Smooth muscle cell (in vitro differentiated cells): Measurements from ENCODE around the gene THADA. TPM values are rescaled to one million over a fixed set of nuclear protein-coding genes. Genes with fewer than 3 reads are reported as not detected.
"Not testable (repeated sequence)": the region's sequence is repeated elsewhere in the genome, so short reads cannot be mapped to it uniquely, and the experiment has no call there.

ENCODE experiments used
- DNase-seq: peaks from one replicate; lab custom pipeline; 2025; ENCODE audit not compliant: unreplicated experiment; lab: John Stamatoyannopoulos, UW
- H2AFZ ChIP-seq: fragments of 200-600 bp; sonication (generic); 2 replicates; pipeline ENCODE4 v1.6.0; 2016; ENCODE audit warnings: antibody characterized with exemption, low read depth, mild to moderate bottlenecking
- H3F3A ChIP-seq: fragments of 200-600 bp; sonication (generic); 2 replicates; pipeline ENCODE4 v1.6.0; 2017; ENCODE audit warnings: antibody characterized with exemption, low read depth
- H3K27ac ChIP-seq: fragments of 200-600 bp; sonication (generic); 2 replicates; pipeline ENCODE4 v1.5.1; 2016; ENCODE audit warnings: low read depth, mild to moderate bottlenecking
- H3K27me3 ChIP-seq: fragments of 200-600 bp; sonication (generic); 2 replicates; pipeline ENCODE4 v1.6.1; 2016; ENCODE audit warnings: low read depth, mild to moderate bottlenecking
- H3K36me3 ChIP-seq: fragments of 200-600 bp; sonication (generic); 2 replicates; pipeline ENCODE4 v1.5.1; 2016; ENCODE audit warnings: low read depth
- H3K4me1 ChIP-seq: fragments of 200-600 bp; sonication (generic); 2 replicates; pipeline ENCODE4 v1.5.1; 2016; ENCODE audit warnings: low read depth
- H3K4me2 ChIP-seq: fragments of 200-600 bp; sonication (generic); 2 replicates; pipeline ENCODE4 v1.6.0; 2016; ENCODE audit warnings: mild to moderate bottlenecking
- H3K4me3 ChIP-seq: fragments of 200-600 bp; sonication (generic); 2 replicates; pipeline ENCODE4 v1.5.1; 2016; ENCODE audit warnings: mild to moderate bottlenecking
- H3K79me2 ChIP-seq: fragments of 200-600 bp; sonication (generic); 2 replicates; pipeline ENCODE4 v1.6.0; 2016; ENCODE audit warnings: low read depth, mild to moderate bottlenecking
- H3K9ac ChIP-seq: fragments of 200-600 bp; sonication (generic); 2 replicates; pipeline ENCODE4 v1.6.0; 2016; ENCODE audit warnings: low read depth
- H3K9me3 ChIP-seq: fragments of 200-600 bp; sonication (generic); replicated peaks from 2 replicates; pipeline ENCODE4 v1.5.1; 2016; ENCODE audit warnings: low read depth
- H4K20me1 ChIP-seq: fragments of 200-600 bp; sonication (generic); 2 replicates; pipeline ENCODE4 v1.6.0; 2016; ENCODE audit warnings: low read depth
- CTCF ChIP-seq: fragments of 200-600 bp; sonication (generic); IDR thresholded peaks from 2 replicates; pipeline ENCODE4 v1.5.1; 2017; ENCODE audit warnings: borderline replicate concordance, mild to moderate bottlenecking, antibody characterized with exemption; ENCODE audit not compliant: insufficient read depth, poor library complexity, severe bottlenecking
- WGBS: methylation state at CpG from one replicate; pipeline ENCODE4 v1.1.7; 2016; ENCODE audit warnings: low lambda C conversion rate; 5-methylcytosine and 5-hydroxymethylcytosine counted together
- polyA plus RNA-seq: library from polyadenylated mRNA; unstranded; fragments of >200 nt; fragmentation: Nextera tagmentation; extraction: Ambion mirVana; gene quantifications from 2 replicates; pipeline ENCODE4 v1.2.1, GENCODE V29; 2016
- total RNA-seq: library from RNA; depleted of rRNA; stranded (reverse); fragments of >200 nt; gene quantifications from 2 replicates; pipeline ENCODE4 v1.2.3, GENCODE V29; 2014

Gene THADA
- total and polyA plus RNA-seq, 2 experiments from 2014 or later = 11.3 to 20.9 TPM

GRCh38 chr2:43300222-43300621 lies 295.6 kb downstream of the THADA start:
- H2AFZ ChIP-seq = no peak overlapping the region
- no peaks in the 10 kb centered on the region for H3K36me3 ChIP-seq
- H3K4me2 ChIP-seq = no peak overlapping the region
- no peaks in the 10 kb centered on the region for H3K9me3 ChIP-seq
- no peak for DNase-seq
- WGBS = 93% methylated on average over 4 of the region's 4 CpGs
- no peaks in the 10 kb centered on the region for H3K79me2 ChIP-seq
- H3K4me1 ChIP-seq = peaks cover 3% of the 10 kb centered on the region
- no peak for TF ChIP-seq CTCF
- H3K27ac ChIP-seq = no peak overlapping the region
- no peaks in the 10 kb centered on the region for H4K20me1 ChIP-seq
- H3K27me3 ChIP-seq = no peaks in the 10 kb centered on the region
- H3K4me3 ChIP-seq = no peak overlapping the region
- no peak overlapping the region for H3K9ac ChIP-seq
- no peaks in the 10 kb centered on the region for H3F3A ChIP-seq

GRCh38 chr2:43298500-43298899 lies 297.3 kb downstream of the THADA start:
- Histone ChIP-seq H3K4me3 (no peak overlapping the region), H3K27ac (no peak overlapping the region), H3K79me2 (no peaks in the 10 kb centered on the region), H3K36me3 (no peaks in the 10 kb centered on the region), H2AFZ (no peak overlapping the region), H3K27me3 (no peaks in the 10 kb centered on the region), H4K20me1 (no peaks in the 10 kb centered on the region), H3K4me2 (no peak overlapping the region), H3F3A (peaks cover 10% of the 10 kb centered on the region), H3K9me3 (no peaks in the 10 kb centered on the region), H3K9ac (no peak overlapping the region), H3K4me1 (peaks cover under 1% of the 10 kb centered on the region)
- TF ChIP-seq CTCF = no peak
- no peak for DNase-seq

- not testable (repeated sequence) for H3K79me2 ChIP-seq, H3K9ac ChIP-seq, H3F3A ChIP-seq, H4K20me1 ChIP-seq, H3K4me1 ChIP-seq, DNase-seq, H3K36me3 ChIP-seq, H3K27me3 ChIP-seq, H3K9me3 ChIP-seq, H3K4me3 ChIP-seq, H2AFZ ChIP-seq, H3K4me2 ChIP-seq, H3K27ac ChIP-seq
- WGBS = no CpG with 5 or more reads among the region's 36 CpGs
These were observed 298.1 kb downstream of the THADA start for GRCh38 chr2:43297740-43298139.

GRCh38 chr2:43294973-43295603 lies 300.8 kb downstream of the THADA start:
- Histone ChIP-seq H3K4me3 (no peak overlapping the region), H3K4me1 (peaks cover 8% of the 10 kb centered on the region), H3K27ac (no peak overlapping the region), H3K36me3 (no peaks in the 10 kb centered on the region), H3K4me2 (no peak overlapping the region), H4K20me1 (no peaks in the 10 kb centered on the region), H3K79me2 (no peaks in the 10 kb centered on the region), H2AFZ (no peak overlapping the region), H3F3A (peaks cover 10% of the 10 kb centered on the region), H3K9me3 (no peaks in the 10 kb centered on the region), H3K27me3 (no peaks in the 10 kb centered on the region), H3K9ac (no peak overlapping the region)
- no peak for TF ChIP-seq CTCF
- DNase-seq = no peak
- 88% methylated on average over 5 of the region's 5 CpGs for WGBS
